Measurements from ENCODE around the gene SMAD3.

DNA sequence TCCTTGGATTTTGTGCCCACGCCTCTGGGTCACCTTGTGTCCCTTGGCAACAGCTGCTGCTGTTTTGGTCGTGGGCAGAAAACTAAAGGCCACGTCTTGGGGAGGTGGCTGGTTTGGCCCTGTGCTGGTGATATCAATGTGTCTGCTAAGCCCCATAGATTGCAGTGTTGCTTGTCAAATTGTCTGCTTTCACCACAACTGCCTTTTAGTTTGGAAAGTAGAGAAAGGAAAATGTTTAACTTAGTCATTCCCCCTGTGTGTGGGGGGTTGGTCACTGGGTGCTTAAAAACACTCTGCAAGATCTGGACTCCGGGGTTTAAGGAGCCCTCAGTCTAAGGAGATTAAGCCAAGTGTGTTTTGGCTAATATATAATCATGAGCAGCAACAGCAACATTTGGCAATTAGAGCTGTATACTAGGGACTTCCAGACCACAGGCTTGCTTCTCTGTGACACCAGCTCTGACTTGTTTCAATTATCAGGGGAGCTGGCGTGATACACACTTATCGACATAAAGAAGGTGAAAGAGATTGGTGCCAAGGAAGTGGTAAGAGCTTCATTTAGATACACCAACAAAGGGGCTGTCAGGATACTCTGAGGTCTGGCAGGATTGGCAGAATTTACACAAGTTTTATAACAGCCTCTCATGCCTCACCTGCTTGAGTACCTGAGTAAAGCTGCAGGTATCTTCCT, 3.5 kb downstream of the SMAD3 start:
- TF ChIP-seq, protein P1, sequence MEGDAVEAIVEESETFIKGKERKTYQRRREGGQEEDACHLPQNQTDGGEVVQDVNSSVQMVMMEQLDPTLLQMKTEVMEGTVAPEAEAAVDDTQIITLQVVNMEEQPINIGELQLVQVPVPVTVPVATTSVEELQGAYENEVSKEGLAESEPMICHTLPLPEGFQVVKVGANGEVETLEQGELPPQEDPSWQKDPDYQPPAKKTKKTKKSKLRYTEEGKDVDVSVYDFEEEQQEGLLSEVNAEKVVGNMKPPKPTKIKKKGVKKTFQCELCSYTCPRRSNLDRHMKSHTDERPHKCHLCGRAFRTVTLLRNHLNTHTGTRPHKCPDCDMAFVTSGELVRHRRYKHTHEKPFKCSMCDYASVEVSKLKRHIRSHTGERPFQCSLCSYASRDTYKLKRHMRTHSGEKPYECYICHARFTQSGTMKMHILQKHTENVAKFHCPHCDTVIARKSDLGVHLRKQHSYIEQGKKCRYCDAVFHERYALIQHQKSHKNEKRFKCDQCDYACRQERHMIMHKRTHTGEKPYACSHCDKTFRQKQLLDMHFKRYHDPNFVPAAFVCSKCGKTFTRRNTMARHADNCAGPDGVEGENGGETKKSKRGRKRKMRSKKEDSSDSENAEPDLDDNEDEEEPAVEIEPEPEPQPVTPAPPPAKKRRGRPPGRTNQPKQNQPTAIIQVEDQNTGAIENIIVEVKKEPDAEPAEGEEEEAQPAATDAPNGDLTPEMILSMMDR (IDR thresholded peaks at IDR 0.05; ENCODE audit: borderline replicate concordance, extremely low read depth, low read length, poor library complexity, severe bottlenecking) = no peak
- TF ChIP-seq EZH2 (IDR thresholded peaks at IDR 0.05; ENCODE audit: borderline replicate concordance, low read depth, low read length, severe bottlenecking) = no peak
